ENCODE data around the gene TAX1BP1. TPM values are rescaled to one million over a fixed set of nuclear protein-coding genes. Genes with fewer than 3 reads are reported as not detected.

TAX1BP1 gene
- total and polyA plus RNA-seq, 4 donors: 35.7 to 57.1 (median 52.9) TPM

DNA sequence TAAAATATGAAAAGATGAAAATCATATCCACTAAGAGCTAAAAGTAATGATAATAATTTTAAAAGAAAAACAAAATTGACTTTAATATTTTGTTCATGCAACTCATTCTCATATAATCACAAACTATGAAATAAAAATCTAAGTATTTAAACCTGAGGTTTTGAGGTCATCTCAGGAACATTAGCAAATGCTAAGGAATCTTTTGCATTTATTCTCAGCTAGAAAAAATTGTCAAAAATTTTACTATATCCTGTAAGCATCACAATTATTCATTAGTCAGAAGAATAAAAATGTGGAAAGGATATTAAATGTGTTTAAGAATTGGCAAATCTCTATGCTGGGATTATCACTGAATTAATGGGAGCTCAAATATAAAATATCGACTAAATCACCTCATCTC, 36.8 kb upstream of the TAX1BP1 start:
- H3K27ac ChIP-seq (ENCODE audit: low read depth in 1 of 2, low read length in 2 of 2): no peak overlapping the region
- WGBS: 94% methylated on average over 1 of the region's 1 CpG
- H3K36me3 ChIP-seq (ENCODE audit: control insufficient read depth in 4 of 4, insufficient read depth in 3 of 4, low read depth in 1 of 4, low read length in 3 of 4): no peaks in the 10 kb centered on the region
- H3K9ac ChIP-seq (ENCODE audit: low read depth in 1 of 2, low read length in 2 of 2): no peak overlapping the region
- no peak for DNase-seq (ENCODE audit: low spot score)
- H3K9me3 ChIP-seq (ENCODE audit: control insufficient read depth in 4 of 4, low read length in 3 of 4): no peaks in the 10 kb centered on the region
- no peaks in the 10 kb centered on the region for H3K4me1 ChIP-seq (ENCODE audit: control insufficient read depth in 4 of 4, insufficient read depth in 4 of 4, low read length in 3 of 4)
- no peak overlapping the region for H3K4me3 ChIP-seq (ENCODE audit: low read depth in 1 of 3, low read length in 3 of 3)
- TF ChIP-seq FOXA1 (IDR thresholded peaks at IDR 0.05) (no peak), RXRA (IDR thresholded peaks at IDR 0.05) (no peak), RAD21 (IDR thresholded peaks at IDR 0.05) (no peak), HNF4A (conservative IDR thresholded peaks at IDR 0.05) (no peak), FOXA2 (IDR thresholded peaks at IDR 0.05) (no peak), TAF1 (conservative IDR thresholded peaks at IDR 0.05) (no peak), EGR1 (IDR thresholded peaks at IDR 0.05; ENCODE audit: low read depth in 2 of 2) (no peak)
- no peaks in the 10 kb centered on the region for H3K27me3 ChIP-seq (ENCODE audit: control insufficient read depth in 4 of 4, insufficient read depth in 4 of 4, low read length in 3 of 4)

DNA sequence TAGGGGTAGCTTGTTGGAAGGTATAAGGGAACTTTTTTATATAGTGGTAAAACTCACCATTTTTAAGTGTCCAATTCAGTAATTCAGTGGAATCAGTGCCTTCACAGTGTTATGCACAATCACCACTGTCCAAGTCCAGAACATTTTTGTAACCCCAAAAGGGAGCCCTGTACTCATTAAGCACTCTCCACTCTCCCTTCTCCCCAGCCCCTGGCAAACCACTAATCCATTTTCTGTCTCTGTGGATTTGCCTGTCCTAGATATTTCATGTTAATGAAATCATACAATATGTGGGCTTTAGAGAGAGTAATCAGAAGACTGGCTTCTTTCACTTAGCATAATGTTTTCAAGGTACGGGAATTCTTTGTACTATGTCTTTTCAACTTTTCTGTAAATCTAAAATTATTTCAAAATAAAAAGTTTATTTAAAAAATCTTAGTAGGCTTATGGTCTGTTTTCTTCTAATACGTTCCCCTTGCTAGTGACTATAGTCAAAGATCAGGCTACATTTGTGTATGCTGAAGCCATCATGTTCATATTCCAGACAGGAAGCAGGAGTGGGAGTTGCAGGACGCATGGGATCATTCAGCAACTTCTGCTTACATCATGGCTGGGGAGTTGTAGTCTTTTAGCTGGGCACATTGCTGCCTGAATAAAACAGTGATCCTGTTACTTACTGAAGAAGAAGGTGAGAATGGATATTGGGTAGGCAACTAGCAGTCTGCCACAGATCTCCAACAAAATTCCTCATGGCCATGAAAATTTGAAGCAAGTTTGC, 35.4 kb upstream of the TAX1BP1 start:
- WGBS: 83% methylated on average over 3 of the region's 3 CpGs
- TF ChIP-seq, protein P1, sequence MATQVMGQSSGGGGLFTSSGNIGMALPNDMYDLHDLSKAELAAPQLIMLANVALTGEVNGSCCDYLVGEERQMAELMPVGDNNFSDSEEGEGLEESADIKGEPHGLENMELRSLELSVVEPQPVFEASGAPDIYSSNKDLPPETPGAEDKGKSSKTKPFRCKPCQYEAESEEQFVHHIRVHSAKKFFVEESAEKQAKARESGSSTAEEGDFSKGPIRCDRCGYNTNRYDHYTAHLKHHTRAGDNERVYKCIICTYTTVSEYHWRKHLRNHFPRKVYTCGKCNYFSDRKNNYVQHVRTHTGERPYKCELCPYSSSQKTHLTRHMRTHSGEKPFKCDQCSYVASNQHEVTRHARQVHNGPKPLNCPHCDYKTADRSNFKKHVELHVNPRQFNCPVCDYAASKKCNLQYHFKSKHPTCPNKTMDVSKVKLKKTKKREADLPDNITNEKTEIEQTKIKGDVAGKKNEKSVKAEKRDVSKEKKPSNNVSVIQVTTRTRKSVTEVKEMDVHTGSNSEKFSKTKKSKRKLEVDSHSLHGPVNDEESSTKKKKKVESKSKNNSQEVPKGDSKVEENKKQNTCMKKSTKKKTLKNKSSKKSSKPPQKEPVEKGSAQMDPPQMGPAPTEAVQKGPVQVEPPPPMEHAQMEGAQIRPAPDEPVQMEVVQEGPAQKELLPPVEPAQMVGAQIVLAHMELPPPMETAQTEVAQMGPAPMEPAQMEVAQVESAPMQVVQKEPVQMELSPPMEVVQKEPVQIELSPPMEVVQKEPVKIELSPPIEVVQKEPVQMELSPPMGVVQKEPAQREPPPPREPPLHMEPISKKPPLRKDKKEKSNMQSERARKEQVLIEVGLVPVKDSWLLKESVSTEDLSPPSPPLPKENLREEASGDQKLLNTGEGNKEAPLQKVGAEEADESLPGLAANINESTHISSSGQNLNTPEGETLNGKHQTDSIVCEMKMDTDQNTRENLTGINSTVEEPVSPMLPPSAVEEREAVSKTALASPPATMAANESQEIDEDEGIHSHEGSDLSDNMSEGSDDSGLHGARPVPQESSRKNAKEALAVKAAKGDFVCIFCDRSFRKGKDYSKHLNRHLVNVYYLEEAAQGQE (IDR thresholded peaks at IDR 0.05): no peak
- TF ChIP-seq RXRA (IDR thresholded peaks at IDR 0.05): no peak
- TF ChIP-seq YY1 (IDR thresholded peaks at IDR 0.05): no peak
- TF ChIP-seq, protein P2, sequence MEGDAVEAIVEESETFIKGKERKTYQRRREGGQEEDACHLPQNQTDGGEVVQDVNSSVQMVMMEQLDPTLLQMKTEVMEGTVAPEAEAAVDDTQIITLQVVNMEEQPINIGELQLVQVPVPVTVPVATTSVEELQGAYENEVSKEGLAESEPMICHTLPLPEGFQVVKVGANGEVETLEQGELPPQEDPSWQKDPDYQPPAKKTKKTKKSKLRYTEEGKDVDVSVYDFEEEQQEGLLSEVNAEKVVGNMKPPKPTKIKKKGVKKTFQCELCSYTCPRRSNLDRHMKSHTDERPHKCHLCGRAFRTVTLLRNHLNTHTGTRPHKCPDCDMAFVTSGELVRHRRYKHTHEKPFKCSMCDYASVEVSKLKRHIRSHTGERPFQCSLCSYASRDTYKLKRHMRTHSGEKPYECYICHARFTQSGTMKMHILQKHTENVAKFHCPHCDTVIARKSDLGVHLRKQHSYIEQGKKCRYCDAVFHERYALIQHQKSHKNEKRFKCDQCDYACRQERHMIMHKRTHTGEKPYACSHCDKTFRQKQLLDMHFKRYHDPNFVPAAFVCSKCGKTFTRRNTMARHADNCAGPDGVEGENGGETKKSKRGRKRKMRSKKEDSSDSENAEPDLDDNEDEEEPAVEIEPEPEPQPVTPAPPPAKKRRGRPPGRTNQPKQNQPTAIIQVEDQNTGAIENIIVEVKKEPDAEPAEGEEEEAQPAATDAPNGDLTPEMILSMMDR (IDR thresholded peaks at IDR 0.05; ENCODE audit: low read depth, low read length, missing input control): no peak
- no peak for TF ChIP-seq TAF1 (conservative IDR thresholded peaks at IDR 0.05)
- TF ChIP-seq, protein P3, sequence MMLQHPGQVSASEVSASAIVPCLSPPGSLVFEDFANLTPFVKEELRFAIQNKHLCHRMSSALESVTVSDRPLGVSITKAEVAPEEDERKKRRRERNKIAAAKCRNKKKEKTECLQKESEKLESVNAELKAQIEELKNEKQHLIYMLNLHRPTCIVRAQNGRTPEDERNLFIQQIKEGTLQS (IDR thresholded peaks at IDR 0.05): no peak
- no peak for TF ChIP-seq RAD21 (IDR thresholded peaks at IDR 0.05)
- TF ChIP-seq JUND (IDR thresholded peaks at IDR 0.05): no peak
- TF ChIP-seq HNF4G (IDR thresholded peaks at IDR 0.05): no peak
- TF ChIP-seq SP1 (IDR thresholded peaks at IDR 0.05): no peak
- no peak for TF ChIP-seq NR2F2 (IDR thresholded peaks at IDR 0.05)
- TF ChIP-seq EGR1 (IDR thresholded peaks at IDR 0.05; ENCODE audit: low read depth in 2 of 2): no peak
- no peak for TF ChIP-seq FOXA2 (IDR thresholded peaks at IDR 0.05)
- TF ChIP-seq, protein P4, sequence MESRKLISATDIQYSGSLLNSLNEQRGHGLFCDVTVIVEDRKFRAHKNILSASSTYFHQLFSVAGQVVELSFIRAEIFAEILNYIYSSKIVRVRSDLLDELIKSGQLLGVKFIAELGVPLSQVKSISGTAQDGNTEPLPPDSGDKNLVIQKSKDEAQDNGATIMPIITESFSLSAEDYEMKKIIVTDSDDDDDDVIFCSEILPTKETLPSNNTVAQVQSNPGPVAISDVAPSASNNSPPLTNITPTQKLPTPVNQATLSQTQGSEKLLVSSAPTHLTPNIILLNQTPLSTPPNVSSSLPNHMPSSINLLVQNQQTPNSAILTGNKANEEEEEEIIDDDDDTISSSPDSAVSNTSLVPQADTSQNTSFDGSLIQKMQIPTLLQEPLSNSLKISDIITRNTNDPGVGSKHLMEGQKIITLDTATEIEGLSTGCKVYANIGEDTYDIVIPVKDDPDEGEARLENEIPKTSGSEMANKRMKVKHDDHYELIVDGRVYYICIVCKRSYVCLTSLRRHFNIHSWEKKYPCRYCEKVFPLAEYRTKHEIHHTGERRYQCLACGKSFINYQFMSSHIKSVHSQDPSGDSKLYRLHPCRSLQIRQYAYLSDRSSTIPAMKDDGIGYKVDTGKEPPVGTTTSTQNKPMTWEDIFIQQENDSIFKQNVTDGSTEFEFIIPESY (IDR thresholded peaks at IDR 0.05): no peak
- no peak for TF ChIP-seq HNF4A (conservative IDR thresholded peaks at IDR 0.05)
- TF ChIP-seq GABPA (IDR thresholded peaks at IDR 0.05 in 1 of 2, conservative IDR thresholded peaks at IDR 0.05 in 1 of 2): no peak
- TF ChIP-seq, protein P5, sequence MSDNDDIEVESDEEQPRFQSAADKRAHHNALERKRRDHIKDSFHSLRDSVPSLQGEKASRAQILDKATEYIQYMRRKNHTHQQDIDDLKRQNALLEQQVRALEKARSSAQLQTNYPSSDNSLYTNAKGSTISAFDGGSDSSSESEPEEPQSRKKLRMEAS (IDR thresholded peaks at IDR 0.05): no peak
- TF ChIP-seq FOXA1 (IDR thresholded peaks at IDR 0.05): no peak
- H3K9me3 ChIP-seq (ENCODE audit: control insufficient read depth in 4 of 4, low read length in 3 of 4): no peaks in the 10 kb centered on the region
- no peaks in the 10 kb centered on the region for H3K4me1 ChIP-seq (ENCODE audit: control insufficient read depth in 4 of 4, insufficient read depth in 4 of 4, low read length in 3 of 4)
- H3K36me3 ChIP-seq (ENCODE audit: control insufficient read depth in 4 of 4, insufficient read depth in 3 of 4, low read depth in 1 of 4, low read length in 3 of 4): no peaks in the 10 kb centered on the region
- no peak overlapping the region for H3K9ac ChIP-seq (ENCODE audit: low read depth in 1 of 2, low read length in 2 of 2)
- DNase-seq (ENCODE audit: low spot score): no peak
- no peaks in the 10 kb centered on the region for H3K27me3 ChIP-seq (ENCODE audit: control insufficient read depth in 4 of 4, insufficient read depth in 4 of 4, low read length in 3 of 4)
- H3K4me3 ChIP-seq (ENCODE audit: low read depth in 1 of 3, low read length in 3 of 3): no peak overlapping the region
- no peak overlapping the region for H3K27ac ChIP-seq (ENCODE audit: low read depth in 1 of 2, low read length in 2 of 2)

Measured in liver (tissue), 9 donors.